ENCODE results near the gene MAP2K5. TPM values are rescaled to one million over a fixed set of nuclear protein-coding genes. Genes with fewer than 3 reads are reported as not detected.

MAP2K5 gene
- total and polyA plus RNA-seq, 4 donors, result 3.8 to 6.4 (median 5.6) TPM

DNA sequence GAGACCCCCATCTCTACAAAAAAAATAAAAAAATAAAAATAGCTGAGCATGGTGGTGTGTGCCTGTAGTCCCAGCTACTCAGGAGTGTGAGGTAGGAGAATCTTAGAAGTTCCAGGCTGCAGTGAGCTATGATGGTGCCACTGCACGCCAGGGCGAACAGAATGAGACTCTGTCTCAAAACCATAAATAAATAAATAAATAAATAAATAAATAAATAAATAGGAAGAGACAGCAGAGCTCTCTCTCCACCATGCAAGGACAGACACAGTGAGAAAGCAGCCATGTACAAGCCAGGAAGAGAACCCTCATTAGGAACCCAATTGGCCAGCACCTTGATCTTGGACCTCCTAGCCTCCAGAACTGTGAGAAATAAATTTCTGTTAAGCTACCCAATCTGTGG lies 26.9 kb upstream of the MAP2K5 start:
- peaks cover 0 to 4% (median 2%) of the 10 kb centered on the region in 4 donors for H3K4me1 ChIP-seq (ENCODE audit: control insufficient read depth in 4 of 4, insufficient read depth in 4 of 4, low read length in 3 of 4)
- no peak overlapping the region for H3K4me3 ChIP-seq (ENCODE audit: low read depth in 1 of 3, low read length in 3 of 3)
- no peak for DNase-seq (ENCODE audit: low spot score)
- no peak overlapping the region for H3K27ac ChIP-seq (ENCODE audit: low read depth in 1 of 2, low read length in 2 of 2)
- H3K9me3 ChIP-seq (ENCODE audit: control insufficient read depth in 4 of 4, low read length in 3 of 4), result no peaks in the 10 kb centered on the region
- TF ChIP-seq, protein P1, sequence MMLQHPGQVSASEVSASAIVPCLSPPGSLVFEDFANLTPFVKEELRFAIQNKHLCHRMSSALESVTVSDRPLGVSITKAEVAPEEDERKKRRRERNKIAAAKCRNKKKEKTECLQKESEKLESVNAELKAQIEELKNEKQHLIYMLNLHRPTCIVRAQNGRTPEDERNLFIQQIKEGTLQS (IDR thresholded peaks at IDR 0.05), result no peak
- TF ChIP-seq, protein P2, sequence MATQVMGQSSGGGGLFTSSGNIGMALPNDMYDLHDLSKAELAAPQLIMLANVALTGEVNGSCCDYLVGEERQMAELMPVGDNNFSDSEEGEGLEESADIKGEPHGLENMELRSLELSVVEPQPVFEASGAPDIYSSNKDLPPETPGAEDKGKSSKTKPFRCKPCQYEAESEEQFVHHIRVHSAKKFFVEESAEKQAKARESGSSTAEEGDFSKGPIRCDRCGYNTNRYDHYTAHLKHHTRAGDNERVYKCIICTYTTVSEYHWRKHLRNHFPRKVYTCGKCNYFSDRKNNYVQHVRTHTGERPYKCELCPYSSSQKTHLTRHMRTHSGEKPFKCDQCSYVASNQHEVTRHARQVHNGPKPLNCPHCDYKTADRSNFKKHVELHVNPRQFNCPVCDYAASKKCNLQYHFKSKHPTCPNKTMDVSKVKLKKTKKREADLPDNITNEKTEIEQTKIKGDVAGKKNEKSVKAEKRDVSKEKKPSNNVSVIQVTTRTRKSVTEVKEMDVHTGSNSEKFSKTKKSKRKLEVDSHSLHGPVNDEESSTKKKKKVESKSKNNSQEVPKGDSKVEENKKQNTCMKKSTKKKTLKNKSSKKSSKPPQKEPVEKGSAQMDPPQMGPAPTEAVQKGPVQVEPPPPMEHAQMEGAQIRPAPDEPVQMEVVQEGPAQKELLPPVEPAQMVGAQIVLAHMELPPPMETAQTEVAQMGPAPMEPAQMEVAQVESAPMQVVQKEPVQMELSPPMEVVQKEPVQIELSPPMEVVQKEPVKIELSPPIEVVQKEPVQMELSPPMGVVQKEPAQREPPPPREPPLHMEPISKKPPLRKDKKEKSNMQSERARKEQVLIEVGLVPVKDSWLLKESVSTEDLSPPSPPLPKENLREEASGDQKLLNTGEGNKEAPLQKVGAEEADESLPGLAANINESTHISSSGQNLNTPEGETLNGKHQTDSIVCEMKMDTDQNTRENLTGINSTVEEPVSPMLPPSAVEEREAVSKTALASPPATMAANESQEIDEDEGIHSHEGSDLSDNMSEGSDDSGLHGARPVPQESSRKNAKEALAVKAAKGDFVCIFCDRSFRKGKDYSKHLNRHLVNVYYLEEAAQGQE (IDR thresholded peaks at IDR 0.05), result no peak
- TF ChIP-seq NR2F2 (IDR thresholded peaks at IDR 0.05) (no peak), TAF1 (conservative IDR thresholded peaks at IDR 0.05) (no peak), YY1 (IDR thresholded peaks at IDR 0.05) (no peak), HNF4A (conservative IDR thresholded peaks at IDR 0.05) (no peak)
- TF ChIP-seq, protein P3, sequence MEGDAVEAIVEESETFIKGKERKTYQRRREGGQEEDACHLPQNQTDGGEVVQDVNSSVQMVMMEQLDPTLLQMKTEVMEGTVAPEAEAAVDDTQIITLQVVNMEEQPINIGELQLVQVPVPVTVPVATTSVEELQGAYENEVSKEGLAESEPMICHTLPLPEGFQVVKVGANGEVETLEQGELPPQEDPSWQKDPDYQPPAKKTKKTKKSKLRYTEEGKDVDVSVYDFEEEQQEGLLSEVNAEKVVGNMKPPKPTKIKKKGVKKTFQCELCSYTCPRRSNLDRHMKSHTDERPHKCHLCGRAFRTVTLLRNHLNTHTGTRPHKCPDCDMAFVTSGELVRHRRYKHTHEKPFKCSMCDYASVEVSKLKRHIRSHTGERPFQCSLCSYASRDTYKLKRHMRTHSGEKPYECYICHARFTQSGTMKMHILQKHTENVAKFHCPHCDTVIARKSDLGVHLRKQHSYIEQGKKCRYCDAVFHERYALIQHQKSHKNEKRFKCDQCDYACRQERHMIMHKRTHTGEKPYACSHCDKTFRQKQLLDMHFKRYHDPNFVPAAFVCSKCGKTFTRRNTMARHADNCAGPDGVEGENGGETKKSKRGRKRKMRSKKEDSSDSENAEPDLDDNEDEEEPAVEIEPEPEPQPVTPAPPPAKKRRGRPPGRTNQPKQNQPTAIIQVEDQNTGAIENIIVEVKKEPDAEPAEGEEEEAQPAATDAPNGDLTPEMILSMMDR (IDR thresholded peaks at IDR 0.05; ENCODE audit: low read depth, low read length, missing input control), result no peak
- peaks cover 1 to 23% (median 16%) of the 10 kb centered on the region in 4 donors for H3K36me3 ChIP-seq (ENCODE audit: control insufficient read depth in 4 of 4, insufficient read depth in 3 of 4, low read depth in 1 of 4, low read length in 3 of 4)
- 100% methylated on average over 2 of the region's 2 CpGs for WGBS
- H3K9ac ChIP-seq (ENCODE audit: low read depth in 1 of 2, low read length in 2 of 2), result no peak overlapping the region
- H3K27me3 ChIP-seq (ENCODE audit: control insufficient read depth in 4 of 4, insufficient read depth in 4 of 4, low read length in 3 of 4), result no peaks in the 10 kb centered on the region

DNA sequence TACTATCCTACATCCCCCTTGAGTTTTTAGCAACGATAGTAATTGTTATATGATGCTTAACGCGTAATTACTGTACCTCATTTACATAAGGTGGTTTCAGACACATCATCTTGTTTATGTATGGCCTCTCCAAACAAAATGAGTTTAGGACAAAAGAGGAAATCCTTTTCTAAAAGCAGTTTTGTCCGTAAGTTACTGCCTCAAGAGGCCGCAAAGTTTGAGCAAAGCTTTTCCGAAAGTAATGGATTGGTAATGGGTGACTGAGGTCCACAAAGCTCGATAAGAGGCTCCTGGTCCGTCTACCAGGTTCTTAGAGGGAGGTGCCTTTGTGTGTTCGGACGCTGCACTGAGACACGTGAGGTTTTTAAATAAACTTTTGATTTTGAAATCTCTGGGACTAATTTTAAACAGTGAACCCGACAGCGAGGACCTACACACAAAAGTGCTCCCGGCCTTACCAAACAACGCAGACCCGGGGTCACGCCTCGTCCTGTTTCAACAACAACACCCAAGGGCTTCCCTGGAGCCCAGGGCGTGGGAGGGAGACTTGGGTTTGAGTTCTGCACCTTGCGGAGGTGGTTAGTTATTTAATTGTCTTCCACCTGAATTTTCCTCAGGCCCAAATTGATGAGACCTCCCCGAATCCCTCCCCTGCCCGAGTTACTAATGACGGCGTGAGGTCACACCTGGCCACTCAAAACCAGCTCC lies 22.0 kb upstream of the MAP2K5 start:
- Histone ChIP-seq H3K36me3 (ENCODE audit: control insufficient read depth in 4 of 4, insufficient read depth in 3 of 4, low read depth in 1 of 4, low read length in 3 of 4) (peaks cover 0 to 5% (median 0%) of the 10 kb centered on the region in 4 donors), H3K27me3 (ENCODE audit: control insufficient read depth in 4 of 4, insufficient read depth in 4 of 4, low read length in 3 of 4) (no peaks in the 10 kb centered on the region), H3K9ac (ENCODE audit: low read depth in 1 of 2, low read length in 2 of 2) (peak overlapping the region; percentile 48 to 92), H3K9me3 (ENCODE audit: control insufficient read depth in 4 of 4, low read length in 3 of 4) (no peaks in the 10 kb centered on the region), H3K4me3 (ENCODE audit: low read depth in 1 of 3, low read length in 3 of 3) (peak overlapping the region; percentile 59 to 94 (median 85)), H3K4me1 (ENCODE audit: control insufficient read depth in 4 of 4, insufficient read depth in 4 of 4, low read length in 3 of 4) (peaks cover 0 to 19% (median 7%) of the 10 kb centered on the region in 4 donors), H3K27ac (ENCODE audit: low read depth in 1 of 2, low read length in 2 of 2) (peak overlapping the region; percentile 88 to 96)
- no peak for DNase-seq (ENCODE audit: low spot score)
- 10% methylated on average over 24 of the region's 24 CpGs for WGBS
- TF ChIP-seq YY1 (IDR thresholded peaks at IDR 0.05), result peak; percentile 55
- TF ChIP-seq, protein P3 (IDR thresholded peaks at IDR 0.05; ENCODE audit: low read depth, low read length, missing input control), result no peak
- peak; percentile 53 to 61 for TF ChIP-seq RXRA (IDR thresholded peaks at IDR 0.05)
- peak; percentile 18 to 27 for TF ChIP-seq JUND (IDR thresholded peaks at IDR 0.05)
- no peak for TF ChIP-seq HNF4G (IDR thresholded peaks at IDR 0.05)
- no peak for TF ChIP-seq GABPA (IDR thresholded peaks at IDR 0.05 in 1 of 2, conservative IDR thresholded peaks at IDR 0.05 in 1 of 2)
- TF ChIP-seq NR2F2 (IDR thresholded peaks at IDR 0.05), result no peak
- TF ChIP-seq, protein P4, sequence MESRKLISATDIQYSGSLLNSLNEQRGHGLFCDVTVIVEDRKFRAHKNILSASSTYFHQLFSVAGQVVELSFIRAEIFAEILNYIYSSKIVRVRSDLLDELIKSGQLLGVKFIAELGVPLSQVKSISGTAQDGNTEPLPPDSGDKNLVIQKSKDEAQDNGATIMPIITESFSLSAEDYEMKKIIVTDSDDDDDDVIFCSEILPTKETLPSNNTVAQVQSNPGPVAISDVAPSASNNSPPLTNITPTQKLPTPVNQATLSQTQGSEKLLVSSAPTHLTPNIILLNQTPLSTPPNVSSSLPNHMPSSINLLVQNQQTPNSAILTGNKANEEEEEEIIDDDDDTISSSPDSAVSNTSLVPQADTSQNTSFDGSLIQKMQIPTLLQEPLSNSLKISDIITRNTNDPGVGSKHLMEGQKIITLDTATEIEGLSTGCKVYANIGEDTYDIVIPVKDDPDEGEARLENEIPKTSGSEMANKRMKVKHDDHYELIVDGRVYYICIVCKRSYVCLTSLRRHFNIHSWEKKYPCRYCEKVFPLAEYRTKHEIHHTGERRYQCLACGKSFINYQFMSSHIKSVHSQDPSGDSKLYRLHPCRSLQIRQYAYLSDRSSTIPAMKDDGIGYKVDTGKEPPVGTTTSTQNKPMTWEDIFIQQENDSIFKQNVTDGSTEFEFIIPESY (IDR thresholded peaks at IDR 0.05), result peak; percentile 26
- TF ChIP-seq RAD21 (IDR thresholded peaks at IDR 0.05), result peak in 1 of 2 donors; percentile 15
- TF ChIP-seq, protein P1 (IDR thresholded peaks at IDR 0.05), result no peak
- TF ChIP-seq SP1 (IDR thresholded peaks at IDR 0.05), result peak; percentile 50
- no peak for TF ChIP-seq EGR1 (IDR thresholded peaks at IDR 0.05; ENCODE audit: low read depth in 2 of 2)
- TF ChIP-seq, protein P5, sequence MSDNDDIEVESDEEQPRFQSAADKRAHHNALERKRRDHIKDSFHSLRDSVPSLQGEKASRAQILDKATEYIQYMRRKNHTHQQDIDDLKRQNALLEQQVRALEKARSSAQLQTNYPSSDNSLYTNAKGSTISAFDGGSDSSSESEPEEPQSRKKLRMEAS (IDR thresholded peaks at IDR 0.05), result peak; percentile 50
- TF ChIP-seq HNF4A (conservative IDR thresholded peaks at IDR 0.05), result peak; percentile 42 to 47
- TF ChIP-seq FOXA1 (IDR thresholded peaks at IDR 0.05), result no peak
- TF ChIP-seq FOXA2 (IDR thresholded peaks at IDR 0.05), result no peak
- no peak for TF ChIP-seq TAF1 (conservative IDR thresholded peaks at IDR 0.05)

Data from liver (tissue), 9 donors.